T-helper 17 cell (primary cell): ENCODE results near the gene PKHD1. TPM values are rescaled to one million over a fixed set of nuclear protein-coding genes. Genes with fewer than 3 reads are reported as not detected.

Experiments used
- ATAC-seq: fragments of 150-1000 bp; cut with Tn5 transposase; 2 replicates; pipeline ENCODE4 v1.10.0; 2021; ENCODE audit warnings: mild to moderate bottlenecking, moderate library complexity
- DNase-seq, 3 donors: peaks; one replicate each; pipeline versions ENCODE4 v3.0.0 to v3.0.0-alpha.2; 2020 to 2021
- H3K9me3 ChIP-seq: one replicate; pipeline ENCODE4 v1.7.0; 2013; ENCODE audit warnings: low read length, mild to moderate bottlenecking; ENCODE audit not compliant: control insufficient read depth, poor library complexity, severe bottlenecking
- H3K27ac Mint-ChIP-seq: one replicate; pipeline ENCODE4 v1.8.0; 2022; ENCODE audit warnings: mild to moderate bottlenecking, moderate library complexity, mixed read lengths
- H3K27me3 Mint-ChIP-seq: one replicate; pipeline ENCODE4 v1.8.0; 2022; ENCODE audit warnings: mixed read lengths
- H3K36me3 Mint-ChIP-seq: one replicate; pipeline ENCODE4 v1.8.0; 2022; ENCODE audit warnings: low read depth, mixed read lengths
- H3K4me1 Mint-ChIP-seq: one replicate; pipeline ENCODE4 v1.8.0; 2022; ENCODE audit warnings: mild to moderate bottlenecking, mixed read lengths
- H3K4me3 Mint-ChIP-seq: one replicate; pipeline ENCODE4 v1.8.0; 2022; ENCODE audit warnings: mild to moderate bottlenecking, moderate library complexity, mixed read lengths
- total RNA-seq, 4 donors: library from RNA in 2 of 4; stranded (reverse) in 2 of 4; gene quantifications; one replicate each; pipeline ENCODE4 v1.2.3 and lab custom pipeline; 2022 to 2026

The PKHD1 gene
- total RNA-seq, 2 donors from 2014 or later: 0.02 TPM; not detected in 1

GRCh38 chr6:51910851-51911250, 176.6 kb downstream of the PKHD1 start:
- DNase-seq: no peak
- Mint-ChIP-seq H3K27me3 (peaks cover 22% of the 10 kb centered on the region), H3K4me1 (no peaks in the 10 kb centered on the region), H3K27ac (no peak overlapping the region), H3K4me3 (no peak overlapping the region), H3K36me3 (no peaks in the 10 kb centered on the region)
- ATAC-seq: no peak
- H3K9me3 ChIP-seq: no peaks in the 10 kb centered on the region

DNA sequence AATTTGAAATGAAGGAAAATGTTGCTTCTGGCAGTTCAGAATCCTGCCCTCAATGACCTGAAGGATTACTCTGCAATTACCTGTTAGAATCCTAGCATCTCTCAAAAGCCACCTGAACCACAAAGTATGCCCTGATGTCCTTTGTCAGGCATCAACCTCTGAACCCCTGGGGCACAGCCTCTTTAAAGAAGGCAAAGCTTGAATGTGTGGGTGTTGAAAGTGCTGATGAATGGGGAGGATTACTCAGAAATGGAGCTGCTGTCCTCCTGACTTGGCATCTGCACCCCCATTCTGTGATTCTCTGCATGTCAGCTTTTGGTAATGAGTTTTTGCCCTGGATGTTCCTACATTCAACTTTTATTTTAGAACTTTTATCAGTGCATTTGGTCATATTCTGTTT, 179.2 kb downstream of the PKHD1 start:
- Mint-ChIP-seq H3K4me3 (no peak overlapping the region), H3K4me1 (no peaks in the 10 kb centered on the region), H3K27me3 (peaks cover 20% of the 10 kb centered on the region), H3K36me3 (no peaks in the 10 kb centered on the region), H3K27ac (no peak overlapping the region)
- DNase-seq (no peak), ATAC-seq (no peak)
- no peaks in the 10 kb centered on the region for H3K9me3 ChIP-seq

GRCh38 chr6:51901766-51902764, 185.3 kb downstream of the PKHD1 start:
- Mint-ChIP-seq H3K27ac (no peak overlapping the region), H3K4me3 (no peak overlapping the region), H3K4me1 (no peaks in the 10 kb centered on the region), H3K36me3 (no peaks in the 10 kb centered on the region), H3K27me3 (no peaks in the 10 kb centered on the region)
- no peaks in the 10 kb centered on the region for H3K9me3 ChIP-seq
- ATAC-seq: no peak
- no peak for DNase-seq

DNA sequence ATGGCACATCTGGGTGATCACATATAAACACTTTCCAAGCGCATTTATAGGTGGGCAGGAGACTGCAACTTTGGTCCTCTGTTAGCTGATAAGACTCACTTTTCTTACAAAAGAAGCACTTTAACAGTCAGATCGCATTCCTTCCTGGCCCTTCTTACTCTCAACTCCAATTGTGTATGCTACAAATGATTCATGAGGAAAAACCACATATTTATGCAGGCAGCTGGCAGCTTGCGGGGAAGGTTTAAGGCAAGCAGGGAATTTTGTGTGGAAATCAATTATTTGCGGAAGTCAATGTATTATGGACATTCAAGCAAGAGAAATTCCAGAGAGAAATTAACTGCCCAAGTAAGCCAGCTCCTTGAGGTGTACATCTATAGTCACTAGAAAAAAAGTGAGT, 194.0 kb downstream of the PKHD1 start:
- H3K36me3 Mint-ChIP-seq: no peaks in the 10 kb centered on the region
- no peak overlapping the region for H3K4me3 Mint-ChIP-seq
- no peak overlapping the region for H3K27ac Mint-ChIP-seq
- DNase-seq (no peak), ATAC-seq (no peak)
- no peaks in the 10 kb centered on the region for H3K4me1 Mint-ChIP-seq
- no peaks in the 10 kb centered on the region for H3K9me3 ChIP-seq
- no peaks in the 10 kb centered on the region for H3K27me3 Mint-ChIP-seq

GRCh38 chr6:51892750-51893149, 194.7 kb downstream of the PKHD1 start:
- no peaks in the 10 kb centered on the region for H3K36me3 Mint-ChIP-seq
- ATAC-seq: no peak
- H3K27me3 Mint-ChIP-seq: no peaks in the 10 kb centered on the region
- H3K4me3 Mint-ChIP-seq: no peak overlapping the region
- H3K9me3 ChIP-seq: no peaks in the 10 kb centered on the region
- DNase-seq: no peak
- no peak overlapping the region for H3K27ac Mint-ChIP-seq
- no peaks in the 10 kb centered on the region for H3K4me1 Mint-ChIP-seq

DNA sequence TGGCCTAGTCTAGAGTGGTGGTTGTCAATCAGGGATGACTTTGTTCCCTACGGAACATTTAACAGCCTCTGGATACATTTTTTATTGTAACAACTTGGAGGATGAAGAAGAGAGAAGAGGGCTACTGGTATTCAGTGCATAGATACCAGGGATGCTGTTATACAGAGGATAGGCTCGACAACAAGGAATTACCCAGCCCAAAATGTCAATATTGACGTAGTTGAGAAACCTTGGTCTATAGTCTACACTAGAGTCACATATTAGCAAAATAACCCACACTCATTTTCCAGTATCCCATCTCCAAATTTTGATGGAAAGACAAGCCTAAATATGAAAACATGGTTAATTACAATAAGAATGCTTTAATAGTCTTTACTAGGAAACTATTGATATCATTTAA, 195.1 kb downstream of the PKHD1 start:
- H3K27ac Mint-ChIP-seq: no peak overlapping the region
- no peaks in the 10 kb centered on the region for H3K4me1 Mint-ChIP-seq
- no peaks in the 10 kb centered on the region for H3K36me3 Mint-ChIP-seq
- no peaks in the 10 kb centered on the region for H3K27me3 Mint-ChIP-seq
- no peak overlapping the region for H3K4me3 Mint-ChIP-seq
- no peak for DNase-seq
- ATAC-seq: no peak
- H3K9me3 ChIP-seq: no peaks in the 10 kb centered on the region

GRCh38 chr6:51891784-51892183, 195.6 kb downstream of the PKHD1 start:
- no peaks in the 10 kb centered on the region for H3K27me3 Mint-ChIP-seq

DNA sequence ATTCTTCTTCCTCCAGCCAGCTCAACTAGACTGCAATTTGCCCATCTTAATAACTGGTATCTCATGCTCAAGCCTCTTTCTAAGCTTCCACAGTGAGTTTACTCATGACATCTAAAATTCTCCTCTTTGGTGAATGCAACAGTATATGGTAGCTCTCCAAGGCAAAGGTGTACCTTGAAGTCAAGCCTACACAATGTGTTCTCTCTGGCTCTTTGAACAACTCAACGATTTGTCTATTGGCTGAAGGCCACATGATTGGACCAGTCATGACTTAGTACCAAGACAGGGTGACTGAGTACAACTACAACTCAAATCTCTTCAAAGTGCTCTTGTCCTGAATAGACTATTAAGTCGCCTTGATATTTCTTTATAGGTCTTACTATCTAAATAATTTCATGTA, 199.6 kb downstream of the PKHD1 start:
- Mint-ChIP-seq H3K4me3 (no peak overlapping the region), H3K27me3 (peaks cover 11% of the 10 kb centered on the region), H3K4me1 (no peaks in the 10 kb centered on the region), H3K27ac (no peak overlapping the region), H3K36me3 (no peaks in the 10 kb centered on the region)
- ATAC-seq (no peak), DNase-seq (no peak)
- no peaks in the 10 kb centered on the region for H3K9me3 ChIP-seq

More at GRCh38 chr6:51891784-51892183, 195.6 kb downstream of the PKHD1 start:
- no peaks in the 10 kb centered on the region for H3K36me3 Mint-ChIP-seq
- no peak overlapping the region for H3K4me3 Mint-ChIP-seq
- no peaks in the 10 kb centered on the region for H3K4me1 Mint-ChIP-seq
- no peaks in the 10 kb centered on the region for H3K9me3 ChIP-seq
- ATAC-seq (no peak), DNase-seq (no peak)
- H3K27ac Mint-ChIP-seq: no peak overlapping the region

GRCh38 chr6:51885957-51886356, 201.5 kb downstream of the PKHD1 start:
- H3K9me3 ChIP-seq: no peaks in the 10 kb centered on the region
- Mint-ChIP-seq H3K27me3 (peaks cover 11% of the 10 kb centered on the region), H3K27ac (no peak overlapping the region), H3K4me1 (no peaks in the 10 kb centered on the region), H3K4me3 (no peak overlapping the region), H3K36me3 (no peaks in the 10 kb centered on the region)
- DNase-seq: no peak
- ATAC-seq: no peak

GRCh38 chr6:51868591-51869355, 218.6 kb downstream of the PKHD1 start:
- no peaks in the 10 kb centered on the region for H3K36me3 Mint-ChIP-seq
- H3K27me3 Mint-ChIP-seq: peaks cover 6% of the 10 kb centered on the region
- H3K9me3 ChIP-seq: no peaks in the 10 kb centered on the region
- DNase-seq: no peak
- no peak overlapping the region for H3K4me3 Mint-ChIP-seq
- no peaks in the 10 kb centered on the region for H3K4me1 Mint-ChIP-seq
- no peak for ATAC-seq
- no peak overlapping the region for H3K27ac Mint-ChIP-seq

DNA sequence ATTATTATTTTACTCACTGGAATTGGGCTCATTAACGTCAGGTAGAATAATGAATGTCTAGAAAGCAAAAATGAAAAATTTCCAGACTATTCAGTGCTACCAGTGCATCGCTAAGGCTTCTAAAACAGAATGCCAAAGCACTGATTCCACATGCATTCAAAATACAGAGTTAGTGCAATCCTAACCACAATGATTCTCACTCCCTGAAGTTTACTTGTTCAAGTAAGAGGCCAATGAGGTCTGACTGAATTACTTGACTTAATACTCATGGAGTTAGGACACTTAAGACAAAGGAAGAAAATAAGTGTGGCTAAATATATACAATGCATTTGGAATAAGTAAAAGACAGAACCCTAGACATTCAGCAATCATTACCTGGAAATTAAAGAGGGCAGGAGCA, 220.5 kb downstream of the PKHD1 start:
- Mint-ChIP-seq H3K27me3 (peaks cover 20% of the 10 kb centered on the region), H3K4me1 (no peaks in the 10 kb centered on the region), H3K27ac (no peak overlapping the region), H3K36me3 (no peaks in the 10 kb centered on the region), H3K4me3 (no peak overlapping the region)
- DNase-seq (no peak), ATAC-seq (no peak)
- no peaks in the 10 kb centered on the region for H3K9me3 ChIP-seq

DNA sequence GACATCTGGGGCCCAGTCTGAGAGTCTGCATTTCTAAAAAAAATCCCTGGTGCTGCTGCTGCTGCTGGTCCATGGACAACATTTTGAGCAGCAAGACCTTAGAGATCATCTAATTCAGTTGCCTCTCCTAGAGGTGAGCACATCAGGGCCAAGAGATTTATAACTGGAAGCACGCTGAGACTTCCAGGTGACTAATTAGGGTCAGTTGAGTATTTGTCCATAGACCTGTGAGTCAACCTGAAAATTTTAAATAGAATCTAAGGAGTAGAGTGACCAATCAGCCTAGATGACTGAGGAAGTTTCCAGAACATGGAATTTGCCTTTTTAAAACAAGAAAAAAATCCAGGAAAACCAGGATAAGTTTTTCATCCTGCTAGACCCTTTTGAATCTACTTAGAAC, 221.4 kb downstream of the PKHD1 start:
- no peak for ATAC-seq
- H3K27ac Mint-ChIP-seq: no peak overlapping the region
- no peak overlapping the region for H3K4me3 Mint-ChIP-seq
- H3K9me3 ChIP-seq: no peaks in the 10 kb centered on the region
- no peak for DNase-seq
- no peaks in the 10 kb centered on the region for H3K4me1 Mint-ChIP-seq
- H3K27me3 Mint-ChIP-seq: peaks cover 27% of the 10 kb centered on the region
- H3K36me3 Mint-ChIP-seq: no peaks in the 10 kb centered on the region

- H3K36me3 Mint-ChIP-seq: no peaks in the 10 kb centered on the region
- ATAC-seq (no peak), DNase-seq (no peak)
- H3K27me3 Mint-ChIP-seq: peaks cover 27% of the 10 kb centered on the region
- no peak overlapping the region for H3K27ac Mint-ChIP-seq
- H3K4me1 Mint-ChIP-seq: peaks cover under 1% of the 10 kb centered on the region
- H3K4me3 Mint-ChIP-seq: no peak overlapping the region
- H3K9me3 ChIP-seq: no peaks in the 10 kb centered on the region
Measured at GRCh38 chr6:51865176-51865575, 222.2 kb downstream of the PKHD1 start.
